ENCODE data around the gene NAALAD2.

- TF ChIP-seq BRCA1 (IDR thresholded peaks at IDR 0.05; ENCODE audit: low read depth, low read length) (no peak), MAFK (IDR thresholded peaks at IDR 0.05; ENCODE audit: low read depth, low read length) (no peak), TAF1 (IDR thresholded peaks at IDR 0.05; ENCODE audit: low read depth, low read length) (no peak), HDAC6 (IDR thresholded peaks at IDR 0.05; ENCODE audit: low read depth, low read length) (no peak)
Measured at GRCh38 chr11:90221803-90222458, 87.5 kb downstream of the NAALAD2 start.
